GM06990 (cell line): ENCODE data around the gene TTC7B.

Source experiments
- DNase-seq: peaks from one replicate; pipeline ENCODE4 v3.0.0-alpha.2; 2011; ENCODE audit not compliant: insufficient read length; ENCODE audit errors: extremely low read depth
- H3K27me3 ChIP-seq: replicated peaks from 2 replicates; pipeline ENCODE4 v1.6.0; 2011; ENCODE audit warnings: low read length; ENCODE audit not compliant: control insufficient read depth, insufficient read depth
- H3K36me3 ChIP-seq: 2 replicates; pipeline ENCODE4 v1.5.1; 2011; ENCODE audit warnings: low read length; ENCODE audit not compliant: control insufficient read depth, insufficient read depth
- H3K4me3 ChIP-seq: replicated peaks from 2 replicates; pipeline ENCODE4 v1.5.1; 2011; ENCODE audit warnings: low read depth, mild to moderate bottlenecking, control low read depth, low read length
- CTCF ChIP-seq: IDR thresholded peaks from 2 replicates; pipeline ENCODE4 v1.5.1; 2011; ENCODE audit warnings: low read length, control low read depth, mild to moderate bottlenecking, inconsistent platforms; ENCODE audit not compliant: insufficient read depth, poor library complexity, severe bottlenecking

Gene TTC7B

GRCh38 chr14:90579088-90579487 is 237.1 kb downstream of the TTC7B start:
- Histone ChIP-seq H3K27me3 (no peaks in the 10 kb centered on the region; the same call in 1 of the 2 replicates), H3K4me3 (no peak overlapping the region), H3K36me3 (no peaks in the 10 kb centered on the region)
- DNase-seq = no peak
- no peak for TF ChIP-seq CTCF

DNA sequence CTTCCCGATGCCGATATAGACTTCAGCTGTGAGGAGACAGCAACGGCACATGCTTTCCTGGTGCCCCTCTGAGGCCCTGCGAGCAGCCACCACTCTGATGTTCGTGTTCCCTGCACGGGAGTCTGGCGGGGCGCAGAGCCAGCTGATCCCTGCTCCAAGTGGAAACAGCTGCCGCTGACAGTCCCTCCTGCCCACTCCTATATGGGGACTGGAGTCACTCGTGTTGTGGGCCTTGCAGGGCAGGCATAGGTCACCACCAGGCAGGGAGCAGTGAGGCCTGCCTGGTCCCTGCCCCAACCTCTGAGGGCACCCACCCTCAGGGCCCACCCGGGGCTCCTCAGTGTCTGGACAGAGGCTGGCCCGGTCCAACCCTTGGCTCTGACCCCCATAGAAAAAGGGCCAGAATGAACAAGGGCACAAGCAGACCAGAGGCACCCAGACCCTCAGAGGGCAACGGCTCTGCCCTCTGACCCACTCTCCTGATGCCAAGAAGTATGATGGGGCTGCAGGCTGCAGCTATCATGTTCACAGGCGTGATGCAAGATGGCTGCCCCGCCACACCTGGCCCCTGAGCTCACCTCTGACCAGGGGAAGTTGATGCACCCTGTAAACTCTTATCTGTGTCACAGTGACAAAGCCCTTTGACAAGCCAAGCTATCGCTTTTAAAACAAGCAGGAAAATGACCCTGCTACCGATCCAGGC is 237.8 kb downstream of the TTC7B start:
- no peak for DNase-seq
- Histone ChIP-seq H3K36me3 (no peaks in the 10 kb centered on the region), H3K27me3 (no peaks in the 10 kb centered on the region; the same call in 1 of the 2 replicates), H3K4me3 (no peak overlapping the region)
- TF ChIP-seq CTCF = no peak

GRCh38 chr14:90577661-90578282 is 238.5 kb downstream of the TTC7B start:
- H3K36me3 ChIP-seq = no peaks in the 10 kb centered on the region
- no peaks in the 10 kb centered on the region; the same call in 1 of the 2 replicates for H3K27me3 ChIP-seq
- DNase-seq = no peak
- no peak for TF ChIP-seq CTCF
- no peak overlapping the region for H3K4me3 ChIP-seq

GRCh38 chr14:90576981-90577660 is 239.1 kb downstream of the TTC7B start:
- Histone ChIP-seq H3K4me3 (no peak overlapping the region), H3K27me3 (no peaks in the 10 kb centered on the region), H3K36me3 (no peaks in the 10 kb centered on the region)
- no peak for TF ChIP-seq CTCF
- DNase-seq = no peak

DNA sequence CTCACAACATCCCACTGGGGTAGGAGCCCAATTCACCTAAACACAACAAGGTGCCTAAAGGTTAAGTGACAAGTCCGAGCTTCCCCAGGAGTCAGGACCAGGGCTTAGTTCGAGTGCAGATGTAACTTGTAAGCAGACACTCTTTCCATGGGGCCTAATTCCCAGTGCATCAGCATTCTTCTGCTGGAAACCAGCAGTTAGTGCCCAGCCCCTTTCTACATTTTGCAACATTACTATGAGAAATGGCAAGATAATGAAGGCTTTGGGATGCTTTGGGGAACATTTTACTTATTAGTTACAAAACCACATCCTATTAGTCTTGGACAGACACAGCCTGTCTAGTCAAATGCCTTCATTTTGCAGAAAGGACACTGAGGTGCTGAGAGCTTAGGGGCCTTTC is 239.6 kb downstream of the TTC7B start:
- H3K27me3 ChIP-seq = no peaks in the 10 kb centered on the region
- no peak for TF ChIP-seq CTCF
- no peak for DNase-seq
- no peak overlapping the region for H3K4me3 ChIP-seq
- no peaks in the 10 kb centered on the region for H3K36me3 ChIP-seq
